A549 (cell line): ENCODE data around the gene UNC13A.

Experiments used
- PHF8 ChIP-seq: fragments of 200-600 bp; sonication (generic); IDR thresholded peaks from 2 replicates; pipeline ENCODE4 v1.6.1; 2016; ENCODE audit warnings: low read depth, mild to moderate bottlenecking, antibody characterized with exemption, moderate library complexity, borderline replicate concordance
- RAD21 ChIP-seq, 2 experiments: fragments of >200 bp in 1 of 2; sonication (Bioruptor Twin) in 1 of 2; formaldehyde crosslinking in 1 of 2; IDR thresholded peaks in 1 of 2; conservative IDR thresholded peaks in 1 of 2; 2 replicates in 1 of 2; 3 replicates in 1 of 2; pipeline ENCODE4 v1.6.1; 2012 to 2018; ENCODE audit warnings: inconsistent platforms in 1 of 2
- TF ChIP-seq, protein P1 (sequence below): fragments of >200 bp; sonication (Bioruptor Twin); formaldehyde crosslinking; IDR thresholded peaks from 3 replicates; pipeline ENCODE4 v1.5.1; 2016

DNA sequence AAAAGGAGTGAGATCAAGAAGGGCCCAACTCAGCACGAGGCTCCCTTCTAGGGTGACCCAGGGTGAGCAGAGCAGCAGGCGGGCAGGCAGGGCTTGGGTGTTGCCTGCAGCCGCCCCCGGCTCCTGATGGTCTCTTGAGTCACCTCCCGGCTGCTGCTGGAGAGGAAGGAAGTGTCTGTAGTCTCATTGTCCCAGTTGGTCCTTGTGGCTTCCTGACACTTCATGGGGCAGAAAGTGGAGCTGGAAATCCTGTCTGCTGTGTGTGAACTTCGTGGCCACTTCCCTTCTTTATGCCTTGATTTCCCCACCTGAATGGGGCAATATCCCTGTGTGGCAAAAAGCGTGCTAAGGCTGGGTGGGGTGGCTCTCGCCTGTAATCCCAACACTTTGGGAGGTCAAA lies 33.7 kb upstream of the UNC13A start:
- TF ChIP-seq, protein P1, sequence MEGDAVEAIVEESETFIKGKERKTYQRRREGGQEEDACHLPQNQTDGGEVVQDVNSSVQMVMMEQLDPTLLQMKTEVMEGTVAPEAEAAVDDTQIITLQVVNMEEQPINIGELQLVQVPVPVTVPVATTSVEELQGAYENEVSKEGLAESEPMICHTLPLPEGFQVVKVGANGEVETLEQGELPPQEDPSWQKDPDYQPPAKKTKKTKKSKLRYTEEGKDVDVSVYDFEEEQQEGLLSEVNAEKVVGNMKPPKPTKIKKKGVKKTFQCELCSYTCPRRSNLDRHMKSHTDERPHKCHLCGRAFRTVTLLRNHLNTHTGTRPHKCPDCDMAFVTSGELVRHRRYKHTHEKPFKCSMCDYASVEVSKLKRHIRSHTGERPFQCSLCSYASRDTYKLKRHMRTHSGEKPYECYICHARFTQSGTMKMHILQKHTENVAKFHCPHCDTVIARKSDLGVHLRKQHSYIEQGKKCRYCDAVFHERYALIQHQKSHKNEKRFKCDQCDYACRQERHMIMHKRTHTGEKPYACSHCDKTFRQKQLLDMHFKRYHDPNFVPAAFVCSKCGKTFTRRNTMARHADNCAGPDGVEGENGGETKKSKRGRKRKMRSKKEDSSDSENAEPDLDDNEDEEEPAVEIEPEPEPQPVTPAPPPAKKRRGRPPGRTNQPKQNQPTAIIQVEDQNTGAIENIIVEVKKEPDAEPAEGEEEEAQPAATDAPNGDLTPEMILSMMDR, result no peak
- TF ChIP-seq RAD21 (conservative IDR thresholded peaks at IDR 0.05 in 1 of 2, IDR thresholded peaks at IDR 0.05 in 1 of 2) (no peak), PHF8 (no peak)
